ENCODE results near the gene DCTPP1.

GRCh38 chr16:30447512-30448226 lies 17.8 kb upstream of the DCTPP1 start:
- TF ChIP-seq EZH2 (IDR thresholded peaks at IDR 0.05; ENCODE audit: insufficient read depth, poor library complexity, severe bottlenecking) (no peak), EZH2phosphoT487 (IDR thresholded peaks at IDR 0.05; ENCODE audit: insufficient read depth, low read depth) (no peak)

All from GM23248 (cell line).